GM12872 (cell line): ENCODE data around the gene COMMD9.

Source experiments
- TF ChIP-seq, protein P1 (sequence below): IDR thresholded peaks from 3 replicates; pipeline ENCODE4 v1.5.1; 2011; ENCODE audit warnings: low read depth, mild to moderate bottlenecking, low read length, moderate library complexity; ENCODE audit not compliant: insufficient read depth

Gene COMMD9

DNA sequence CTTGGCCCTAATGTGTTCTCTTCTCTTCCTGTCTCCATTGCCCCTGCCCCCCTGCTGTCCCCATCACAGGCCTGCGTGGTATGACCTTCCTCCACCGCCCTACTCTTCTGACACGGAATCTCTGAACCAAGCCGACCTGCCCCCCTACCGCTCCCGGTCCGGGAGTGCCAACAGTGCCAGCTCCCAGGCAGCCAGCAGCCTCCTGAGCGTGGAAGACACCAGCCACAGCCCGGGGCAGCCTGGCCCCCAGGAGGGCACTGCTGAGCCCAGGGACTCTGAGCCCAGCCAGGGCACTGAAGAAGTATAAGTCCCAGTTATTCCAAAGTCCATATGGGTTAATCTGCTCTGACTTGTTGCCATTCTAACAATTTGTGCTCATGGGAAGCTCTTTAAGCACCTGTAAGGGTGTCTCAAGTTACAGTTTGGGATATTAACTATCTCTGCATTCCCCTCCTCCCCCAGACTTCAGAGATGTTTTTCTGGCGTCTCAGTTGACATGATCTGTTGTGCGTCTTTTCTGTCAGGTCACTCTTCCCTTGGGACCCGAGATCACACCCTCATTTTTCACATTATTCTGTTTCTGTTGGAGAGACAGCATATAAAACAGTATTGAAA lies 60.0 kb downstream of the COMMD9 start:
- TF ChIP-seq, protein P1, sequence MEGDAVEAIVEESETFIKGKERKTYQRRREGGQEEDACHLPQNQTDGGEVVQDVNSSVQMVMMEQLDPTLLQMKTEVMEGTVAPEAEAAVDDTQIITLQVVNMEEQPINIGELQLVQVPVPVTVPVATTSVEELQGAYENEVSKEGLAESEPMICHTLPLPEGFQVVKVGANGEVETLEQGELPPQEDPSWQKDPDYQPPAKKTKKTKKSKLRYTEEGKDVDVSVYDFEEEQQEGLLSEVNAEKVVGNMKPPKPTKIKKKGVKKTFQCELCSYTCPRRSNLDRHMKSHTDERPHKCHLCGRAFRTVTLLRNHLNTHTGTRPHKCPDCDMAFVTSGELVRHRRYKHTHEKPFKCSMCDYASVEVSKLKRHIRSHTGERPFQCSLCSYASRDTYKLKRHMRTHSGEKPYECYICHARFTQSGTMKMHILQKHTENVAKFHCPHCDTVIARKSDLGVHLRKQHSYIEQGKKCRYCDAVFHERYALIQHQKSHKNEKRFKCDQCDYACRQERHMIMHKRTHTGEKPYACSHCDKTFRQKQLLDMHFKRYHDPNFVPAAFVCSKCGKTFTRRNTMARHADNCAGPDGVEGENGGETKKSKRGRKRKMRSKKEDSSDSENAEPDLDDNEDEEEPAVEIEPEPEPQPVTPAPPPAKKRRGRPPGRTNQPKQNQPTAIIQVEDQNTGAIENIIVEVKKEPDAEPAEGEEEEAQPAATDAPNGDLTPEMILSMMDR: no peak

DNA sequence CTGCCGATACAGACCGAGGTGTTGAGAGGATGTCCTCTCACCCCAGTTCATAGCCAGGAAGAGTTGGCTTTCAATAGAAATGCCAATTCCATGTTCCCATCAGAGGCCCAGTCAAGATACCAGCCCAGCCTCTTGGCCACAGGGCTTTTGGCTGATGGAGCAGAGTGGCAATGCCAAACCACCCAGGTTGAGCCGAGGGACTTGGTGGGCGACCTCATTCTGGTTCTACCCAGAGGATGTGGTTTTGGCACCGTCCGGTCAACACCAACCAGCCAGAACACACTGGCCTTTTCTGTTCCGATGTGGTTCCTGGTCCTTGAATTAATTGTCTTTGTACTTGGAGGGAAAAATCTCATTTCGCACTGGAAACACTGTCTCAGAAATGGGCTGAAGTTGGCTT lies 60.5 kb downstream of the COMMD9 start:
- TF ChIP-seq, protein P1: no peak

DNA sequence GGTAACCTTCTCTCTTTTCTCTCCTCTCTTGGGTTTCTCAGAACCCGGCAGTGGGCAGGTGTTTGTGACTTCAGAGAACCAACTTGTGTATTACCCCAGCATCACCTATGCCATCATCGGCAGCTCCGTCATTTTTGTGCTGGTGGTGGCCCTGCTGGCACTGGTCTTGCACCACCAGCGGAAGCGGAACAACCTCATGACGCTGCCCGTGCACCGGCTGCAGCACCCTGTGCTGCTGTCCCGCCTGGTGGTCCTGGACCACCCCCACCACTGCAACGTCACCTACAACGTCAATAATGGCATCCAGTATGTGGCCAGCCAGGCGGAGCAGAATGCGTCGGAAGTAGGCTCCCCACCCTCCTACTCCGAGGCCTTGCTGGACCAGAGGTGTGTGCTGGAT lies 62.2 kb downstream of the COMMD9 start:
- TF ChIP-seq, protein P1: no peak

DNA sequence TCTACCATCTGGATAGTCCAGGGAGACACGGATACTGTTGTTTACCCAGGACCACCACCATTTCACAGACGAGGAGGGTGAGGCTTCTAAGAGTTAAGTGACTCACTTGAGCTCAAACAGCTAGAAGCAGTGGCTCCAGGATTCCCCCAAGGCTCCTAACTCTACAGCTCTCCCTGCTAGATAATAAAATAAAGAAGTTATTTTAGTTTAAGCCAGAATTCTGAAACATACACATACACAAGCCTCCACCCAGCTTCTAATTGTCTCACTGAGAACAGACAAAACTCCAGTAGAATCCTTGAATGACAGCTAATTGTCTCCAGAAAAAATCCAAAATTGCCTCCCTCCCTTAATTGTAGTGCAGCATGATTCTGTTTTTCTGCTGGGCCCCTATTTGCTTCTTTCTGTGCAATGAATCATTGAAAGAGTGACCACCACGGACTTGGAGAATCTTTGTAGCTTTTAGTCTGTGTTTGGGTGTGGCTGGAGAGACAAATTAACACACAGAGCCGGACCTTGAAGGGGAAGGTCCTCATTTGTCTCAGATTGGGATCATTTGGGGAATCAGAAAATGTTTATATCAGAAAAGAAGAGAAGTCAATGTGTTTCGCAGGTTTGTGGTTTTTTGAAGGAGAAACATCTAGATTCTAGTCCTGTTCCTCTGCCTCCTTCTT lies 64.9 kb downstream of the COMMD9 start:
- TF ChIP-seq, protein P1: no peak

DNA sequence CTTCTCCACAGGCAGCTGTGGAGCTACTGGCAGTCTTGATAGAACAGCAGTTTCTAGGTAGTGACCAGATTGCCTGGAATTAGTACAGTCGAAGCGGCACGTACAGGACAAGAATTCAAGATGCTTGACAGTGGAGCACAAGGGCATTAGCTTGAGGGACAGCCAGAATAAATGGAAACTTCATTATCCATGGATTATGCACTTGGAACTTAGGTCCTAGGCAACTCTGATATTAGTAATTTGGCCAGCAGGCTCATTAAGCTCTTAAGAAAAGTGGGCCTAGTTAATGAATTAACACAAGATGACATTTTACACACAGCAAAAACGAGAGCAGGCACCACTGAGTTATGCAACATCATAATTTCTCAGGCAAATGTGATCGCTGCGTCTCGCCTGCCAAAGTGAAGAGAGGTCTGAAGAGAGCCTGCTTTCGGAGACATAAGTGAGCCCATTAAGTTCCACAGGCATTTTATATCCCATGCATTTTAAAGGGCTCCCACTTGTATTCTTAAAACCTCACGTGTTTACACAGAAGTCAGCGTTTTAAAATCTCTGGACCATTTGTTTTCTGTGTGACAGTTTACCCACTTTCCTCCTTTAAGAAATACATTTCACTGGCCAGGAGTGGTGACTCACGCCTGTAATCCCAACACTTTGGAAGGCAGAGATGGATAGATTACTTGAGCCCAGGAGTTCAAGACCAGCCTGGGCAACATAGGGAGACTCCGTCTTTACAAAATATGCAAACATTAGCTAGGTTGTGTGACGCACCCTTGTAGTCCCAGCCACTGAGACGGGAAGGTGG lies 66.2 kb downstream of the COMMD9 start:
- TF ChIP-seq, protein P1: no peak
